ENCODE results near the gene DPP6. TPM values are rescaled to one million over a fixed set of nuclear protein-coding genes. Genes with fewer than 3 reads are reported as not detected.

DPP6 gene
- total and polyA plus RNA-seq, 11 donors: 0.05 to 2.9 (median 0.11) TPM; not detected in 3

DNA sequence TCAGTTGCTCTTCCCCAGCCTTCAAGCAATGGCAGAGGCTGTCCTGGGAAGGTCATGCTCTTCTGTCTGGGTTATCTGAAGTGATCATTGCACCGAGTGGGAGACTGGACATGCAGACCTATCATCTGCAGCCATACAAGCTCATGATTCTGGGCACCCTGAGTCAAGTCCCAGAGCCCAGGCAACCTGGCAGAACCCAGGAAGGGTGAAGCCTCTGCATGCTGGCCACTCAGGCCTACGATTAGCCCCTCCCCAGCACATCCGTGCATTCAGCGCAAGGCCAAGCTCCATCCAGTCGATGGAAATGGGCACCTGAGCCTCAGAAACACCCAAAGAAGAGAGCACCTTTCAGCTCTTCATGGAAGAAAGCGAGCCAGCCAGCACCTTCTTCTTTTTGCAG is 688.9 kb downstream of the DPP6 start:
- DNase-seq: no peak
- WGBS, 4 donors: 61 to 80% (median 72%) methylated on average over 6 of the region's 6 CpGs

DNA sequence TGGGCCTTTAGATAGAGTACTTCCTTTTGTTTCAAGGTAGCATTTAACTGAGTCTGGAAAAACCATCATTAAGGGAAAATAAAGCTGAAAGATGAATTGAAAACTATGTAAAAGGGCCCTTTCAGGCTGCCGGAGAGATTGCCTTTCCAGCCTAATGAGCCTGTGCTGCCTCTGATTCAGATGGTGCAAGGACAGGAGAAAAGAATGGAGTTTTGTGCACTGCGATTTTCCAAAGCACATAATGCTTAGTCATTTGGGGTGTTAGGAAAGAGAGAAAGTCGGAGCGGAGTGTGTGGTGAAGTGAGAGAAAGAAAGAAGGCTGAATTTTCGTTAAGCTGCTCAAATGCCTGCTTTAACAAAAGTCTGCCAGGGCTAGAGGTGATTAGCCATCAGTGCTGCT is 691.0 kb downstream of the DPP6 start:
- Histone ChIP-seq H3K4me1 (no peaks in the 10 kb centered on the region), H3K36me3 (no peaks in the 10 kb centered on the region), H3K4me3 (no peak overlapping the region), H3K27ac (no peak overlapping the region), H3K27me3 (peaks cover 0 to 26% (median 0%) of the 10 kb centered on the region in 9 donors), H3K9me3 (no peaks in the 10 kb centered on the region)
- 71 to 78% (median 75%) methylated on average over 5 of the region's 5 CpGs for WGBS, 4 donors
- no peak for DNase-seq
- TF ChIP-seq, protein P1, sequence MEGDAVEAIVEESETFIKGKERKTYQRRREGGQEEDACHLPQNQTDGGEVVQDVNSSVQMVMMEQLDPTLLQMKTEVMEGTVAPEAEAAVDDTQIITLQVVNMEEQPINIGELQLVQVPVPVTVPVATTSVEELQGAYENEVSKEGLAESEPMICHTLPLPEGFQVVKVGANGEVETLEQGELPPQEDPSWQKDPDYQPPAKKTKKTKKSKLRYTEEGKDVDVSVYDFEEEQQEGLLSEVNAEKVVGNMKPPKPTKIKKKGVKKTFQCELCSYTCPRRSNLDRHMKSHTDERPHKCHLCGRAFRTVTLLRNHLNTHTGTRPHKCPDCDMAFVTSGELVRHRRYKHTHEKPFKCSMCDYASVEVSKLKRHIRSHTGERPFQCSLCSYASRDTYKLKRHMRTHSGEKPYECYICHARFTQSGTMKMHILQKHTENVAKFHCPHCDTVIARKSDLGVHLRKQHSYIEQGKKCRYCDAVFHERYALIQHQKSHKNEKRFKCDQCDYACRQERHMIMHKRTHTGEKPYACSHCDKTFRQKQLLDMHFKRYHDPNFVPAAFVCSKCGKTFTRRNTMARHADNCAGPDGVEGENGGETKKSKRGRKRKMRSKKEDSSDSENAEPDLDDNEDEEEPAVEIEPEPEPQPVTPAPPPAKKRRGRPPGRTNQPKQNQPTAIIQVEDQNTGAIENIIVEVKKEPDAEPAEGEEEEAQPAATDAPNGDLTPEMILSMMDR (IDR thresholded peaks at IDR 0.05): no peak
- no peak for TF ChIP-seq POLR2A (IDR thresholded peaks at IDR 0.05)
- ATAC-seq: no peak
- intact Hi-C loops (cut with DNase I): no loop called here

More for the DNA sequence above, 688.9 kb downstream of the DPP6 start:
- Histone ChIP-seq H3K36me3 (no peaks in the 10 kb centered on the region), H3K4me3 (no peak overlapping the region), H3K4me1 (no peaks in the 10 kb centered on the region), H3K27ac (no peak overlapping the region), H3K9me3 (no peaks in the 10 kb centered on the region), H3K27me3 (peaks cover 0 to 26% (median 0%) of the 10 kb centered on the region in 9 donors)
- ATAC-seq: no peak
- intact Hi-C loops (cut with DNase I): no loop called here
- TF ChIP-seq, protein P1 (IDR thresholded peaks at IDR 0.05): no peak
- TF ChIP-seq POLR2A (IDR thresholded peaks at IDR 0.05): no peak

DNA sequence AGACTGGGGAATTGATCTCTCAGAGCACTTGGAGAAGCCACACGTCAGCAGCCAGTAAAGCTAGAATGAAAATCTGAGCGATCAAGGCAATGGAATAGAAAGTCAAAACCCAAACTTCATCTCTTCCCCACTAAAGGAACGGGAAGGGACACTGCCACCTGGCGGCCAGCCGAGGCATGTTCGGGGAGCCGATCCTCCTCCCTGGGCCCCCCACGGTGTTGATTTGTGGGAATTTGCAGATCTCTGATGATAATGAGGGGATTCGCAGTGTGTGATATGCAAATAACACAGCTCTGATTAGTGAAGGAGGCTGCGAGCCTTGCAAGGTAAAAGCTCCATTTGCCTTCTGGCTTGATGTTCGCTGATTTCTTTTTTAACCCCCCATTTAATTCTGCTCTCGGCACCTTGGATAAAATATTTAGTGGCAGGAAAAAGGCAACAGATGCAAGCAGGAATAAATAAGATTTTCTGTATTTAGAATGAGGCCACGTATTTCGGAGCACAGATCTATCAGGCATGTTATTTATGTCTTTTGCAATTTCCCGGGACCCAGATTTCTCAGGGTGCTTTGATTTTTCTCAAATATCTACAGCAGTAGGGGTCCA is 692.2 kb downstream of the DPP6 start:
- Histone ChIP-seq H3K4me3 (no peak overlapping the region), H3K36me3 (no peaks in the 10 kb centered on the region), H3K27me3 (peaks cover 0 to 26% (median 0%) of the 10 kb centered on the region in 9 donors), H3K4me1 (no peaks in the 10 kb centered on the region), H3K9me3 (no peaks in the 10 kb centered on the region), H3K27ac (no peak overlapping the region)
- TF ChIP-seq, protein P1 (IDR thresholded peaks at IDR 0.05): peak; percentile 41 to 67 (median 60)
- no peak for TF ChIP-seq POLR2A (IDR thresholded peaks at IDR 0.05)
- intact Hi-C loops (cut with DNase I): no loop called here
- DNase-seq (no peak), ATAC-seq (no peak)
- WGBS, 4 donors: 23 to 29% (median 25%) methylated on average over 15 of the region's 15 CpGs

DNA sequence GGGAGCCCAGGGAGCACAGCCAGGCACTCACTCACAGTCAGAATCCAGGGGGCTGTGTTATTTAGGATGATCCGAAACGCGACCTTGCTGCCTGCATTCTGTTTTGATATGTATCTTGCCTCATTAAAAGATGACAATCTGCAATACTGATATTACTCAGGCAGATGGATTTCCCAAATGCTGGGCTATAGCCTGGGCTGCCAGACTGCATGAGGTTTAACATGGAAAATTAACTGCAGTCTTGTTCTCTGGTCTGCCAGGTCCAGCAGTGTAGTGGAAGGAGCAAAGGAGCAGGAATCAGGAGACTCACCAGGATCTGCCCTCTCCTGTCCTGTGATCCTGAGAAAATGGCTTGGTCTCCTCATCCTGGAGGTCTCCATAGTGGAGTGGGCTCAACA is 692.7 kb downstream of the DPP6 start:
- 37 to 43% (median 39%) methylated on average over 3 of the region's 3 CpGs for WGBS, 4 donors
- Histone ChIP-seq H3K4me1 (no peaks in the 10 kb centered on the region), H3K27me3 (peaks cover 0 to 26% (median 0%) of the 10 kb centered on the region in 9 donors), H3K4me3 (no peak overlapping the region), H3K36me3 (no peaks in the 10 kb centered on the region), H3K9me3 (no peaks in the 10 kb centered on the region), H3K27ac (no peak overlapping the region)
- ATAC-seq (no peak), DNase-seq (no peak)
- no peak for TF ChIP-seq POLR2A (IDR thresholded peaks at IDR 0.05)
- TF ChIP-seq, protein P1 (IDR thresholded peaks at IDR 0.05): no peak
- intact Hi-C loops (cut with DNase I): no loop called here

All from heart left ventricle (tissue), 16 donors.